GM23248 (cell line): ENCODE measurements around the gene ISYNA1.

Experiments
- EZH2 ChIP-seq: fragments of 200-600 bp; sonication (generic); IDR thresholded peaks from 2 replicates; pipeline ENCODE4 v1.6.1; 2018; ENCODE audit warnings: antibody characterized with exemption, mild to moderate bottlenecking; ENCODE audit not compliant: insufficient read depth, poor library complexity, severe bottlenecking
- EZH2phosphoT487 ChIP-seq: fragments of 200-600 bp; sonication (generic); IDR thresholded peaks from 2 replicates; pipeline ENCODE4 v1.6.1; 2018; ENCODE audit warnings: antibody characterized with exemption, moderate library complexity, mild to moderate bottlenecking, low read depth; ENCODE audit not compliant: insufficient read depth

- TF ChIP-seq EZH2 (no peak), EZH2phosphoT487 (no peak)
Measured at GRCh38 chr19:18412610-18413239, 25.2 kb downstream of the ISYNA1 start.
